Measurements from ENCODE around the gene SPATA9. TPM values are rescaled to one million over a fixed set of nuclear protein-coding genes. Genes with fewer than 3 reads are reported as not detected.

SPATA9 gene, protein sequence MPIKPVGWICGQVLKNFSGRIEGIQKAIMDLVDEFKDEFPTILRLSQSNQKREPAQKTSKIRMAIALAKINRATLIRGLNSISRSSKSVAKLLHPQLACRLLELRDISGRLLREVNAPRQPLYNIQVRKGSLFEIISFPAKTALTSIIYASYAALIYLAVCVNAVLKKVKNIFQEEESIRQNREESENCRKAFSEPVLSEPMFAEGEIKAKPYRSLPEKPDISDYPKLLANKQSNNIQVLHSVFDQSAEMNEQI
- total RNA-seq, result 2.3 TPM

DNA sequence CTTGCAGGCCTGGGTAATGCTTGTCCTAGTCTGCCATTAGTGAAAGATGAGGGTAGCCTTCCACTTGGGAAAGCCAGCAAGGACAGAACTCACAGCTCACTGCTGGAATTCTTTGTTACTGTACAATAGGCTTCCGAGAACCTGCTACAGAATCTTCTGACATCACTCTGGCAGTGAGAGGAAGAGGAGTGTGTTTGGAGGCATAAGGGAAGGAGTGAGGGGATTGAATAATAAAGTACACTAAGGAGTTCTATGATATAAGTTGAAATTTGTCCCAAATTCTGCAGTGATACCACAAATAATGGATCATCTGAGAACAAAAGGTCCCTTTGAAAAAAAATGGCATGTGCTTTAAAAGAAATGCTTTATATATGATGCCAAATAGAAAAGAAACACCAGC lies at the start of gene SPATA9:
Gene SPATA9 (minus strand): TSS at position 101 of the 400 bp plus-strand sequence. CDS start 137 bp downstream, outside the sequence.
- DNase-seq, result no peak

DNA sequence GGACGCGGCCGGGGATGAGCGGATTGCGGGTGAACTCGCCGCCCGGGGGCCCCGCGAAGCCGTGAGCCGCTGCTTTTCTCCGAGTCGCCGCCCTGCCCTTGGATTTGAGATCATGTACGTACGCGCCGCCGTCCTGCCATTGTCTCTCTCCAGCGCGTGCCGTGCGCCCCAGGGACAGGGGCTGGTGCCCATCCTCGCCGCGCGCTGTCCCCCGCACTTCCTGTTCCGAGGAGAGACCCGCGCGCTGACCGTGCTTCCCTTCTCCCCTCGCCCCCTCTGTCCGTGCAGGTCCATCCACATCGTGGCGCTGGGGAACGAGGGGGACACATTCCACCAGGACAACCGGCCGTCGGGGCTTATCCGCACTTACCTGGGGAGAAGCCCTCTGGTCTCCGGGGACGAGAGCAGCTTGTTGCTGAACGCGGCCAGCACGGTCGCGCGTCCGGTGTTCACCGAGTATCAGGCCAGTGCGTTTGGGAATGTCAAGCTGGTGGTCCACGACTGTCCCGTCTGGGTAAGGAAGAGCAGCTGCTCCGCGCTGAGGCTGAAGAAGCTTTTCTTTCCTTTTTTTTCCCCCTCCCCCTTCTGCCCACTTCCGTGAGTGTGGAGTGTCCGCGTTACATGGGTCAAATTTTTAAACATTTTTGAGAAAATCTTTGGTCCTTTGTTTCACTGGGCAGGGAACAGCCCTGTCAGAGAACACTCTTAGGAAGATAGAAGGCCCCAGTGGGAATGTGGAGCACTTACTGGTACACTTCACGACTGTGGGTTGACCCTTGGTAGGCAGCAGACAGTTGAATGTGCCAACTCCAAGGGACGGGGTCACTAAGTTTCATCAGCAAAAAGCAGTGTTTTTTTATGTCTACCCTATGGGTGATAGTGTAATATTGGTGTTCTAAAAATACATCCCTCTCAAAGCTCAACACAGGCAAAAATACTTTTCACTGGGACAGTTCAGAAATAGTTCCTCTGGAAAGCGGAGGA lies 49.1 kb upstream of the SPATA9 start:
- DNase-seq, result peak; percentile 51

DNA sequence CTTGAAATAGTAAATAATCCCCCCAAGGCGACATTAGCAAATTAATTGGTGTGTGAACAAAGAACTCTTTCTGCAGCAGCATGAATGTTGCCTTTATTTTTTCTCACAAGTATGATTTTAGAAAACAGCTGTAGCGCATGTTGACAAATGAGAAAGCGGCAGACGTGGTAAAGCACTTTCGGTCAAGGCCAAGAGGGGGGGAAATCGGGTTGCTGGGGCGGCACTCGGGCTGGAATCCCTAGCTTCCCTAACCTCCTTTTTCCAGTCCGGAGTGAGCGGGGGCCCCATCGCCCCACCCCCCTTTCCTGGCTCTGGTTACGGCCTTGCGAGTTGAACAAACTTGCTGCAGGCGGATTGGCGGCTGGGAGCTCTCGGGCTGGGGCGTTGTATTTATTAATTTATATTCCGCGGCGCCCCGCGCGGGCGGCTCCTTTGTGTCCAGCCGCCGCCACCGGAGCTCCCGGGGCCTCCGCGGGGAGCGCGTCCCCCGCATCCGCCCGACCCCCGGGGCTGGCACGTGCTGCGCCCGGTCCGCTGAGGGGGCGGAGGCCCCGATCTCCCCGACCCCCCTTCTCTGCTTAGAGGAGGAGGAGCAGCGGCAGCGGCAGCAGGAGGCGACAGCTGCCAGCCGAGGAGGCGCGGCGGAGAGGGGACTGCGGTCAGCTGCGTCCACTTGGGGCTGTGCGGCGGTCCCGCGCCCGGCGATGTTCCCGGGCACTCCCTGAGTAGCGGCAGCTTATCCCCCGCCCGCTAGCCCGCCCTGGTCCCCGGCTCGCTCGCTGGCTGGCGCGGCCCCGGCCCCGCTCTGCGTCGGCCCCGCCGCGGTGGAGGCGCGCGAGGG lies 48.2 kb upstream of the SPATA9 start, which contains the start of gene RHOBTB3:
Gene RHOBTB3 (plus strand): TSS at position 607 of the 841 bp plus-strand sequence. CDS start 347 bp downstream, outside the sequence.
- DNase-seq, result peak; percentile 89

DNA sequence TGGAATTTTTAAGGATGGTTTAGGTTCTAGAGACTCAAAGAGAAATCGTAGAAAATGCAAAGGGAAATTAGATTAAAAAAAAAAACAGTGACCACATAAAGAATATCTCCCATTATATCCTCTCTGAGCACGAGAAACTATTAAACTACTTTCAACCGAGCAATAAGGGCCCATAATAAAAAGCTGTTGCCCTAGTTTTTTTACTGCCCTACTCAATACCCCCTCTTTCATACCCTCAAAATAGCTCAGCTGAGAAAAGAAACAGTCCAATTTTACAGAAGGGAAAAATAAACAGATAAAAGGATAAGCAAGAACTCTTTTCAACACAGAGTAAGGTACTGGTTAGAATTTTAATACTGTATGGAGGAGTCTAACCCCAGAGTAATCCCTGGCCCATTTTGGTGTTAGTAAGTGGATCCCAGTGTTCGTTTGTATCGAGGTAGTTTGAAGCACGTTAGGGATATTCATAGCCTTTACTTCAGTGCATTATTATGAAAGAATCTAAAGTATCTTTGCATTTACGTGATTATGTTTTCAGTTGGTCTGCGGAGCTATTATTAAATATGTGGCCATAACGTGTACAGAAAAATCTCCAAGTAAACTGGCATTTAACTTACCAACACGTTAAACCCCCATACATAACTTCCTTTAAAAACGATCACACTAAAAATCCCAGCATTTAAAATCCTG lies 47.4 kb upstream of the SPATA9 start:
- DNase-seq, result peak; percentile 79

DNA sequence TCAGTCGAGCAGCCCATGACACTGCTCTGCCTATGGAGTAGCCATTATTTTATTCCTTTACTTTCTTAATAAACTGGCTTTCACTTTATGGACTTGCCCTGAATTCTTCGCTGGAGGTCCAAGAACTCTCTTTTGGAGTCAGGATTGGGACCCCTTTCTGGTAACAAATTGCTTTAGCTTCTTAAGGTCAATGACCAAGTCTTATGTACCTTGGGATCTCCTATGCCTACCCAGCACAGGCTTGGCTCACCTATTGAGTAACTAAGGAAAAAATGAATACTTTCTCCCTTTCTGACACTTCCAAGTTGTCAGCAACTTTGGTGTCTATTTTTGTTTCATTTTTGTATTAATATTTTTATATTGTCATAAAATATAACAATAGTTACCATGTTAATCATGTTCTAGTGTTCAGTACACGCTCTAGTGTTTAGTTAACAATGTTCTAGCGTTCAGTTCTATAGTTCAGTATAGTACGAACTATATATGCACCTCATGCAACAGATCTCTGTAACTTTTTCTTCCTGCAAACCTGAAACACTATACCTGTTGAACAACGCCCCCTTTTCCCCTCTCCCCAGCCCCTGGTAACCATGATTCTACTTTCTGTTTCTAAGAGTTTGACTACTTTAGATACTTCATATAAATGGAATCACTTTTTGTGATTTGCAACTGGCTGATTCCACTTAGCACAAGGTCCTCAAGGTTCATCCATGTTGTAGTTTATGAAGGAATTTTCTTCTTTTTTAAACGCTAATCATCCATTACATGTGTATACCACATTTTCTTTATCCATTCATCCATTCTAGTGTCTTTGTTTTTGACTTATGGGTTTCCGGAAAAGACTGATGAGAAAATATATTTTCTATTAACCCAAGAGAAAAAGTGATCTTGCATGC lies 46.6 kb upstream of the SPATA9 start:
- no peak for DNase-seq

DNA sequence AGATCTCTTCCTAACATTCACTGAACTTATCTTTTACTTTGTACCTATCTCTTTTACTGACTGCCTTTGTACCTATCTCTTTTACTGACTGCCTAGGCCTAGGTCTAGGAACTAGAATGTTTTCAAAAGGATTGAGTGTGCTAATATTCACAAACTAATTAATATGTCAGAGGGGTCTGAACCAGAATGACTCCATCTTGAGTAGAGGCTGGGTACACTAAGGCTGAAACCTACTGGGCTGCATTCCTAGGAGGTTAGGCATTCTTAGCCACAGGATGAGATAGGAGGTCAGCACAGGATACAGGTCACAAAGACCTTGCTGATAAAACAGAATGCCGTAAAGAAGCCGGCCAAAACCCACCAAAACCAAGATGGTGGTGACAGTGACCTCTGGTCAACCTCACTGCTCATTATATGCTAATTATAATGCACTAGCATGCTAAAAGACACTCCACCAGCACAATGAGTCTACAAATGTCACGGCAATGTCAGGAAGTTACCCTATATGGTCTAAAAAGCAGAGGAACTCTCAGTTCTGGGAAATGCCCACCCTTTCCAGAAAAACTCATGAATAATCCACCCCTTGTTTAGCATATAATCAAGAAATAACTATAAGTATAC lies 45.8 kb upstream of the SPATA9 start:
- no peak for DNase-seq

DNA sequence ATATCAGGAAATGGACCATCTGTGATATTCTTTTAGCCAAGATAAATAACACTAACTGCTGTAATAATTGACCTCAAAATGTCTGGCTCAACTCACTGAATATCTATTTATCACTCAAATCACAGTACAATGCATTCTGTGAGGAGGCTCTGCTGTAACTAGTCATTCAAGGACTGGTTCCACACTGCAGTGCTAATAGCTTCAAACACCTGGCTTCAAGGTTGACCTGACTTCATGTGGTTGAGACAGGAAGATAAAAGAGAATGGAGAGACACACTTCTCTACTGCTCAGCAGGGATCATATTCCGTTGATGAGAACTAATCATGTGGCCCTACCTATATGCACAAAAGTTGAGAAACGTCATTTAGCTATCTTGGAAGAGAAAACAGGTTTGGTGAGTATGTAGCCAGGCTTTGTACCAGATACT lies 45.0 kb upstream of the SPATA9 start:
- DNase-seq, result peak; percentile 33

DNA sequence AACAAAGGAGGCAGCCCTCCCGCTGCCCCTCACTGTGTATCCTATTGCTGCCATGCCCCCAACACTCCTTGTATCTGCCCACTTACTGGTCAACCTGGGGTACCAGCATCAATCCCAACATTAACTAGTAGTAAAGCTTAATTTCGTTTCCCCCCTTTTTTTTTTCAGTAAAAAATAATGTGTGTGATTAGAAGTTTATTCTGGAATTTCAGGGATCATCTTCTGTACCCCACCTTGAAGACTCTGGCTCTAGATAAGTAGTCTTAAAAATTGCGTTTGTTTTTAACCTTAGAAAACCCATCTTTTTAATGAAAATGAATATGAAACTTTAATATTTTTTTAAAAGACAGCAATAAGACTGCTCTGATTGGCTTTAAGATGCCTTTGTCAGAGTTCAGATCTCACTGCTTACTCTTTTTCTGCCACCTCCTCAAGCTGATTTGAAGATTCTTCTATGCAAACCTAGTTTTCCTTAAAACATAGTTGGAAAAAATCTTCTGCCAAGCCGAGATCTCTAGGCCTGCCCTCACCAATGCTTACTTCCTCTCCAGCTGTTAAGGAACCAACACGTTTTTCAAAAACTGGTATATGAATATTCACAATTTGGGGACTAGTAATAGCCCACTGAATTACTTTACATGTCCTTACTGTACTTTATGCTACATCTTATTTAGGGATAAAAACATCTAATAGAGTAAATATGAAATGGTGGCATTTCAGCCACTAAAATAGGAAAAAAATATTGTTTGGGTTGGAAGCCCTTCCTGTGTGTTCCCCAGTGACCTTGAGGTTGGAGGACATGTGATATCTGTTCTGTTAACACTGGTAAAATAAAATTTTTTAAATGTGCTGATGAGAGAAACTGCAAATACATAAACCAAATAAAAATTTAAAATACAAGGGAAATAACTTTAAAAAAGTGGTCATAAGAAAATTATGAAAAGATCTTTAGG lies 44.3 kb upstream of the SPATA9 start:
- no peak for DNase-seq

DNA sequence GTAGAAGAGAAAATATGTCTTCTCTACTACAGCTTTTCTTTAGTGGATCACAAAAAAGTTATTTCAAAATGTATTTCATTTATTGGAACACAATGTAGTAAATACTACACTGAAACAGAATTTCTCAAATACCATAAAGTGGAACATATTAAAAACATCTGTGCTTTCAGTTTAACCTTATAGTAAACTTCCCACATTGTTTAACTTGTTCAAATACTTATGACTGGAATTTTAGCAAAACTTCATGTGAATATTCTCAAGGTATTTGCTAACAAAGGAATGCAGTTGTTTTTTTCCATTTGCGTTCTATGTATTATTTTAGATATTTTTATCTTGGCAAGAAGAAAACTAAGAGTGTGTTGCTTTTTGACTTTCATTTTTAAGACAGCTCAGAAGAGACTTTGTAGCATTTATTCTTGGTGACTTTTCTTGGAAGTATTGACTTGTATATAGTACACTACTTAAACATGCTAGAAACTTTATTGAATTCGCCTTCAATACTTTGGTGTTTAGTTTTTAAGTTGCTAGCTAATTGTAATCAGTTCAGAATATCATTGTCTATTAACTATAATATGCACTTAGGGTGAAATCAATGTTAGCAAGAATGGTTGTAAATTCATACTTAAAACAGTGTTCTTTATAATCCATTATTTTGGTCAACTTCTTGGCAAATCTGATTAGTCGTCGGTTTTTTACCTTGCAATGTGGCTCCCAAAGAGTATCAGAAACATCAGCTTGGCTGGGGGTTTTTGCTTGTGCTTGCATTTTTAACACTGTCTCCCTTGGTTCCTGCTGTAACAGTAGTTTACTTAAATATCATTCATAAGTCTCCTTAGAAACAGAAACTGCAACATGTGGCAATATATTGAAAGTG lies 43.4 kb upstream of the SPATA9 start:
- DNase-seq, result peak; percentile 85

DNA sequence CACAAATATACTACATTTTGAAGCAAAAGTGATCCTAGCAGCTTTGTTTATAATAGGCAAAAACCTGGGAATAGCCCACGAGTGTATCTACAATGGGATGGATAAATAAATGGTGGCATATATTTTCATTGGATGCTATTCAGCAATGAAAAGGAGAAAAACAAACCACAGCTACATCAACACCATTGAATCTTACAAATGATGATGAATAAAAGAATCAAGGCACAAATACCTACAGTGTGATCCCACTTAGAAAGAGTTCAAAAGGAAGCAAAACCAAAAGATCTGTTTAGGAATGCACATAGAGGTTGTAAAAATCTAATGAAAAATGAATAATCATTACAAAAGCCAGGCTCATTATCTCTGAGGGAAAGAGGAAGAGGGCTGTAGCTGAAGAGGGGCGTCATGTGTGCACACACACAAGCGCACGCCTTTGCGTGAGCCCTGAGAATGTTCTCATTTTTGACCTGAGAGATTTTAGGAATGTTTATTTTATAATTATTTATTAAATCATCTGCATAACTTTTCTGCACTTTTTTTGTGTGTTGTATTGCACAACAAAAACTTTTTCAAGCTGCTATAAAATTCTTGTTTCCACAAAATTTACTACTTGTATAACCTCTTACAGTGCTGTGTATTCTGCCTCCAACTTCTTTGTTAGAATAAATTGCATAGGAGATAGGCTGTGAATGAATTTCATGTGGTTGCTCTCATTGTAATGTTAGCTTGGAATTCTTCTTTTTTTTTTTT lies 42.5 kb upstream of the SPATA9 start:
- DNase-seq, result no peak

DNA sequence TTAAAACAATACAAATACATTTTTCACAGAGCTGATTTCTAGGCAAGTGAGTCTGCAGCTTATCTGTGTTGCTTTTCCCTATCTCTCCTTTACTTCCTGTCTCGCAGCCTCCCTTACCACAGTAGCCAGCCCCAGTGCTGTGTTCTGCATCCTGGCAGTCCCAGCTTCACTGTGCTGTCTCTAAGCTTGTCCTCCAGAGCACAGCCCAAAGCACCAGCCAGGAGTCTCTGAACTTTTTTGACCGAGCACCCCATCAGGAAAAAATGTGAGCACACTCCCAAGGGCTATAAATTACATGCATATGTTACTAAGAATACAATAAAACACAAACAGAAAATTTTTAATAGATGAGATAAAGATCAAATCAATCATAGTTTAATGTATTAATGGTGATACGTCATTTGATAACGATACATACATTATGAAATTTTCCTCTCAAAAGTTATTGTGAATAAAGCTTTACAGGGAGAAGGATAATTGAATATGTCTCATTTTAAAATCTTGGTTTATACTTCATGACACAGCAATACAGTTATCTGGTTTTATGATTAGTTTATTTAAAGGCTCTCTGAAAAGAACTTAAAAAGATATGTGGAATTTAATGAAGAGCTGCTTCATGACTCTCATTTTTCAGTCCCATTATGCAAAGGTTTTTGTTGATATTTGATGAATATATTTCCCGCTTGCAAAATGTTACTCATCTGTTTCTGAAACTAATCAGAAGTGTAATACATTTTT lies 41.0 kb upstream of the SPATA9 start:
- peak; percentile 36 for DNase-seq

DNA sequence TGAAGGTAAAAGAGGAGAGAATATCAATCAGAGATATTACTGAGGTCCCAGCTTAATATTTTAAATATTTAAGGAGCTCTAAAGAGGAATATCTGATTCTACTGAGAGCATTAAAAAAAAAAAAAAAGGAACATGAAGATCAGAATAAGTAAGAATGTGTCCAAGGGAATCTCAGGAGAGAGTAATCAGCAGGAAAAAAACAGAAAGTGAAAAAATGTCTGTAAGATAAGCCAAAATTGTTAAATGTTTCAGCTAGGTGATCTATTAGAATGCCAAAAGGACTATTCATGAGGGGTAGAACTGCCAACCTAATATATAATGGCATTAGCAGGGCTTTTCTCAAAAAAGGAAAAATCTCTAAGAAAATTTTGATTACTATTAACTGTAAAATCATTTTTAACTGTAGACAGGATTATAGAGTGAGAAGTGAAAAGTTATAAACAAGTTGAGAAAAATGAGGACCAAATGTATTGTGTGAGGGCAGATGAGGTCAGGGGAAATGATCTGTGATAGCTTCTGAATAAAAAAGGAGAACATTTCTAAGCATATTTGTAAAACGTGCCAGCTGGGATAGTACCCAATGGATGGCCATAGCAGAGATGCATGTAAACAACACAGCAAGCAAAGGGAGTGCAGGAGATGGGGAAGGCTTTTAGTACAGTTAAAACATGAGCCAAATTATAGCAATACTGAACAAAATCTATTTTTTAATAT lies 38.9 kb upstream of the SPATA9 start:
- DNase-seq, result no peak

DNA sequence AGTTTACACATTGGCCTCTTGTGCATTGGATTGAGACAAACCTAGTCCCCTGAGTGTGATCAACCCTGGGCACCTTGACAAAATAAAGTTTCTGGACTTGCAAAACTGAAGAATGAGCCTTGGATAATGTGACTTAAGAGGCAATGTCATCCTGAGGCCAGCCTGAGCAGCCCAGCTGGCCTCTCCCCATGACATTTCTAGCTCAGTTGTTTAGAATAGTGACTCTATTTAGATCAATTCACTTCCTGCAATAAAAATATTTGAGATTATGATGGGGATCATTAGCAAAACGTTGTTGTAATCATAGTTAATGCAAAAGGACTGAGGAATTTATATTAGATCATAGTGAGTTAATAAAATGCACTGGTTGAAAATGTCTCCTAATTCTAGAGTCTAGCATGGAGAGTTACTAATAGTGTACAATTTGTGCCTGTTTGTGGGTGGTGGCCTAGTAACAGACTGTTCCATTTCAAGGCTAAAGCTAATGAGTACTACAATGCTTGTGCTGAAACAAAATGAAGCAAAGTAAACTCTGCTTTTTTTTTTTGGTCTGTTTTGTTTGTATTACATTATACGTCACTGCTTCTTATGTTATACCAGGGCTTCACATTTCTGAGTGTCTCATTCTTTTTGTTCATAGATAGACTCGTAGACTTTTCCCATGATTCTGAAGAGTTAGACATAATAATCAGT lies 37.4 kb upstream of the SPATA9 start:
- DNase-seq, result peak; percentile 27

DNA sequence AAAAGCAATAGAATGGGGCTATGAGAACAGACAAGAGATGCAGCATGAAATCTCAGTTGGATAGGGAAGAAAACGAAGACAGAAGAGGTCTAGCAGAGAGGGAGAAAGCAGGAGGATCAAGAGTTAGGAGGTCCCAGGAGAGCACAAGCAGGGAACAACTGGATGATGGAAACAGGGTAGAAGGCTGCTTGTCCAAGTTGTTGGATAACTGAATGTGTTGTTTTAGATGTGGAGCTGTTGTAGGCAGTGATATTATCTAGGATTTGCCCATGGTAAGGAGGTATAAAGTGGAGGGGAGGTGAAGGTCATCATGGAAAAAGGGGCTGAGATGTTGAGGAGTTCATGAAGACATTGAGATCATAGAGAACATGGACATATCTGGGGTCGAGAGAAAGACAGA lies 35.9 kb upstream of the SPATA9 start:
- no peak for DNase-seq

DNA sequence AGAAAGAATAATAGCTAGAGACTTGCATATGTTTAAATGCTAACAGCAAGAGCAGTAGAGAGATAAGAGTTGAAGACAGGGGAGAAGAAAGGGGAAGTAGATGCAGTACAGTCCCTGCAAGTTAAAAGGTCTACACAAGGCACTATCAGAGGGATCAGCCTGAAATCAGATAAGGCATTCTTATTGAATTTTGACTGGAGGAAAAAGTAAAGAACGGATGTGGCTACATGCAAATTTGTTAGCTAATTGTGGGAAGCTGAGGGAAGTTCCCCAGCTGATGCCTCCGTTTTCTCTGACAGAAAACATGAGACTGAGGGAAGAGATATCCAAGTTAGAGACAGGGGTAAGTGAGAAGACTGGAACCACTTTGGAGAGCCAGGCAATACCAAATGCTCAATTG lies 35.4 kb upstream of the SPATA9 start:
- DNase-seq, result no peak
